DND-41 (cell line): ENCODE data around the gene MERTK.
"Not testable (repeated sequence)": the region's sequence is repeated elsewhere in the genome, so short reads cannot be mapped to it uniquely, and the experiment has no call there.

ENCODE experiments used
- ATAC-seq: fragments of 200-7000 bp; cut with Tn5 transposase; 3 replicates; pipeline ENCODE4 v1.9.1; 2021; ENCODE audit warnings: low read depth; ENCODE audit not compliant: insufficient read depth
- DNase-seq: peaks from one replicate; pipeline ENCODE4 v3.0.0-alpha.2; 2020
- H2AFZ ChIP-seq: 2 replicates; pipeline ENCODE4 v1.6.0; 2012; ENCODE audit warnings: low read depth, low read length
- H3K27ac ChIP-seq: 2 replicates; pipeline ENCODE4 v1.5.1; 2012; ENCODE audit warnings: low read length, inconsistent platforms
- H3K27me3 ChIP-seq: fragments of 200-600 bp; sonication (generic); 2 replicates; pipeline ENCODE4 v1.6.0; 2012; ENCODE audit warnings: low read length, mild to moderate bottlenecking, inconsistent platforms; ENCODE audit not compliant: insufficient read depth, poor library complexity
- H3K36me3 ChIP-seq: 2 replicates; pipeline ENCODE4 v1.5.1; 2012; ENCODE audit warnings: low read length, inconsistent platforms; ENCODE audit not compliant: insufficient read depth
- H3K4me1 ChIP-seq: 2 replicates; pipeline ENCODE4 v1.5.1; 2012; ENCODE audit warnings: mild to moderate bottlenecking, low read length; ENCODE audit not compliant: insufficient read depth
- H3K4me2 ChIP-seq: 2 replicates; pipeline ENCODE4 v1.6.0; 2012; ENCODE audit warnings: mild to moderate bottlenecking, moderate library complexity, low read length, inconsistent platforms; ENCODE audit not compliant: insufficient read depth
- H3K4me3 ChIP-seq, 2 experiments: fragments of 200-600 bp in 1 of 2; shearing (Covaris generic) in 1 of 2; 2 replicates each; pipeline ENCODE4 v1.5.1; 2012 to 2016; ENCODE audit warnings: inconsistent platforms in 2 of 2, low read length in 2 of 2, mild to moderate bottlenecking in 2 of 2, low read depth in 1 of 2, moderate library complexity in 1 of 2
- H3K79me2 ChIP-seq: 2 replicates; pipeline ENCODE4 v1.6.0; 2012; ENCODE audit warnings: low read length, inconsistent platforms; ENCODE audit not compliant: insufficient read depth
- H3K9ac ChIP-seq: 2 replicates; pipeline ENCODE4 v1.6.0; 2012; ENCODE audit warnings: low read depth, mild to moderate bottlenecking, inconsistent platforms, low read length, moderate library complexity
- H3K9me3 ChIP-seq: 2 replicates; pipeline ENCODE4 v1.5.1; 2012; ENCODE audit warnings: low read length, moderate library complexity, mild to moderate bottlenecking, inconsistent platforms; ENCODE audit not compliant: insufficient read depth, severe bottlenecking
- H4K20me1 ChIP-seq: 2 replicates; pipeline ENCODE4 v1.6.0; 2012; ENCODE audit warnings: low read length; ENCODE audit not compliant: insufficient read depth
- EZH2 ChIP-seq: IDR thresholded peaks from 3 replicates; pipeline ENCODE4 v1.6.1; 2012; ENCODE audit warnings: borderline replicate concordance, low read depth, mild to moderate bottlenecking, moderate library complexity, low read length, inconsistent platforms; ENCODE audit not compliant: severe bottlenecking
- TF ChIP-seq, protein P1 (sequence below): IDR thresholded peaks from 2 replicates; pipeline ENCODE4 v1.5.1; 2012; ENCODE audit warnings: borderline replicate concordance, low read length, moderate library complexity, mild to moderate bottlenecking; ENCODE audit not compliant: poor library complexity, severe bottlenecking; ENCODE audit errors: extremely low read depth

Gene MERTK

GRCh38 chr2:112034924-112035323 lies 136.5 kb downstream of the MERTK start:
- no peak for DNase-seq
- H3K27me3 ChIP-seq, result no peaks in the 10 kb centered on the region
- H3K9ac ChIP-seq, result no peak overlapping the region
- peaks cover 40% of the 10 kb centered on the region for H3K4me1 ChIP-seq
- no peaks in the 10 kb centered on the region for H3K79me2 ChIP-seq
- H3K27ac ChIP-seq, result no peak overlapping the region
- H3K36me3 ChIP-seq, result no peaks in the 10 kb centered on the region
- TF ChIP-seq, protein P1, sequence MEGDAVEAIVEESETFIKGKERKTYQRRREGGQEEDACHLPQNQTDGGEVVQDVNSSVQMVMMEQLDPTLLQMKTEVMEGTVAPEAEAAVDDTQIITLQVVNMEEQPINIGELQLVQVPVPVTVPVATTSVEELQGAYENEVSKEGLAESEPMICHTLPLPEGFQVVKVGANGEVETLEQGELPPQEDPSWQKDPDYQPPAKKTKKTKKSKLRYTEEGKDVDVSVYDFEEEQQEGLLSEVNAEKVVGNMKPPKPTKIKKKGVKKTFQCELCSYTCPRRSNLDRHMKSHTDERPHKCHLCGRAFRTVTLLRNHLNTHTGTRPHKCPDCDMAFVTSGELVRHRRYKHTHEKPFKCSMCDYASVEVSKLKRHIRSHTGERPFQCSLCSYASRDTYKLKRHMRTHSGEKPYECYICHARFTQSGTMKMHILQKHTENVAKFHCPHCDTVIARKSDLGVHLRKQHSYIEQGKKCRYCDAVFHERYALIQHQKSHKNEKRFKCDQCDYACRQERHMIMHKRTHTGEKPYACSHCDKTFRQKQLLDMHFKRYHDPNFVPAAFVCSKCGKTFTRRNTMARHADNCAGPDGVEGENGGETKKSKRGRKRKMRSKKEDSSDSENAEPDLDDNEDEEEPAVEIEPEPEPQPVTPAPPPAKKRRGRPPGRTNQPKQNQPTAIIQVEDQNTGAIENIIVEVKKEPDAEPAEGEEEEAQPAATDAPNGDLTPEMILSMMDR, result no peak
- TF ChIP-seq EZH2, result no peak
- H3K9me3 ChIP-seq, result no peaks in the 10 kb centered on the region
- H4K20me1 ChIP-seq, result no peaks in the 10 kb centered on the region
- H2AFZ ChIP-seq, result no peak overlapping the region
- ATAC-seq, result no peak
- no peak overlapping the region for H3K4me3 ChIP-seq
- H3K4me2 ChIP-seq, result no peak overlapping the region

- Histone ChIP-seq H3K9me3 (no peaks in the 10 kb centered on the region), H3K4me2 (no peak overlapping the region), H3K4me1 (peaks cover 34% of the 10 kb centered on the region), H3K27me3 (no peaks in the 10 kb centered on the region), H3K79me2 (no peaks in the 10 kb centered on the region), H3K4me3 (no peak overlapping the region), H3K9ac (no peak overlapping the region), H2AFZ (no peak overlapping the region), H3K27ac (no peak overlapping the region), H3K36me3 (no peaks in the 10 kb centered on the region), H4K20me1 (no peaks in the 10 kb centered on the region)
- ATAC-seq (no peak), DNase-seq (no peak)
- TF ChIP-seq EZH2, result no peak
- TF ChIP-seq, protein P1, result no peak
Measured at GRCh38 chr2:112035786-112036185, 137.4 kb downstream of the MERTK start.

GRCh38 chr2:112039556-112039955 lies 141.1 kb downstream of the MERTK start:
- not testable (repeated sequence) for H3K9ac ChIP-seq, ATAC-seq, H3K4me1 ChIP-seq, H3K79me2 ChIP-seq, H3K27ac ChIP-seq, H3K4me3 ChIP-seq, H3K9me3 ChIP-seq, DNase-seq, H3K4me2 ChIP-seq, H4K20me1 ChIP-seq, H3K27me3 ChIP-seq, H3K36me3 ChIP-seq, H2AFZ ChIP-seq

GRCh38 chr2:112040066-112040465 lies 141.7 kb downstream of the MERTK start:
- not testable (repeated sequence) for DNase-seq, H3K9me3 ChIP-seq, H3K4me3 ChIP-seq, H3K27ac ChIP-seq, H3K4me1 ChIP-seq, H4K20me1 ChIP-seq, H3K9ac ChIP-seq, H3K36me3 ChIP-seq, H3K27me3 ChIP-seq, H3K79me2 ChIP-seq, ATAC-seq, H3K4me2 ChIP-seq, H2AFZ ChIP-seq

DNA sequence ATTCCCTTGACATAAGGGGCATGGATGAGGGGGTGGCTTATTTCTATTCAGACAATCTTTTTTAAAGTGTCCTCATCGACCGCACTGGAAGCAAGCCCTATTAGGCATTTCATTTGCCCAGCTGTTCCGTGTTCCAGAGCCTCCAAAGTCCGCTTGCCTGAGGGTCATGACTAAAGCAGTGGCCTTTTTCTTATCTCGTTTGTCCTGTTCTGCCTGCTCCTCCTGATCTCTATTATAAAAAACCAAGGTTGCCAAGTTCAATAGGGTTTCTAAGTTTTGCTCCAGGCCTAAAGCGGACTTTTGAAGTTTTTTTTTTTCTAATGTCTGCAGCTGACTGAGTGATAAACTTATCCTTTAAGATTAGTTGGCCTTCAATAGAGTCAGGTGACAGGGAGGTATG lies 143.1 kb downstream of the MERTK start:
- H3K27ac ChIP-seq, H3K4me1 ChIP-seq, H3K27me3 ChIP-seq, H3K4me2 ChIP-seq, H3K9me3 ChIP-seq, H3K36me3 ChIP-seq, H2AFZ ChIP-seq, H3K4me3 ChIP-seq, H3K9ac ChIP-seq, H3K79me2 ChIP-seq, H4K20me1 ChIP-seq, ATAC-seq, DNase-seq: not testable (repeated sequence)
